Measurements from ENCODE around the gene KCTD21.

The KCTD21 gene

GRCh38 chr11:78166855-78167469, 21.5 kb downstream of the KCTD21 start:
- Histone ChIP-seq H2AFZ (ENCODE audit: low read length) (no peak overlapping the region), H3K9me2 (replicated peaks; ENCODE audit: low read depth, low read length) (no peaks in the 10 kb centered on the region), H3K4me2 (ENCODE audit: low read depth, low read length, poor library complexity, severe bottlenecking) (no peak overlapping the region), H3K9ac (ENCODE audit: low read depth, low read length, poor library complexity, severe bottlenecking) (no peak overlapping the region), H3K79me2 (ENCODE audit: insufficient read depth, low read length) (no peaks in the 10 kb centered on the region), H3K27me3 (ENCODE audit: insufficient read depth, low read length, poor library complexity, severe bottlenecking) (no peaks in the 10 kb centered on the region), H3F3A (ENCODE audit: low read depth) (no peaks in the 10 kb centered on the region), H3K4me1 (ENCODE audit: insufficient read depth, low read length, poor library complexity, severe bottlenecking) (no peaks in the 10 kb centered on the region), H3K4me3 (ENCODE audit: low read length, poor library complexity, severe bottlenecking) (no peak overlapping the region), H3K9me3 (ENCODE audit: insufficient read depth, low read depth, low read length) (no peaks in the 10 kb centered on the region), H3K36me3 (ENCODE audit: insufficient read depth, low read length) (no peaks in the 10 kb centered on the region), H4K20me1 (ENCODE audit: insufficient read depth, low read length, poor library complexity, severe bottlenecking) (no peaks in the 10 kb centered on the region)
- TF ChIP-seq EZH2phosphoT487 (IDR thresholded peaks at IDR 0.05; ENCODE audit: borderline replicate concordance) (no peak), CTCF (conservative IDR thresholded peaks at IDR 0.05; ENCODE audit: low read length) (no peak)

DNA sequence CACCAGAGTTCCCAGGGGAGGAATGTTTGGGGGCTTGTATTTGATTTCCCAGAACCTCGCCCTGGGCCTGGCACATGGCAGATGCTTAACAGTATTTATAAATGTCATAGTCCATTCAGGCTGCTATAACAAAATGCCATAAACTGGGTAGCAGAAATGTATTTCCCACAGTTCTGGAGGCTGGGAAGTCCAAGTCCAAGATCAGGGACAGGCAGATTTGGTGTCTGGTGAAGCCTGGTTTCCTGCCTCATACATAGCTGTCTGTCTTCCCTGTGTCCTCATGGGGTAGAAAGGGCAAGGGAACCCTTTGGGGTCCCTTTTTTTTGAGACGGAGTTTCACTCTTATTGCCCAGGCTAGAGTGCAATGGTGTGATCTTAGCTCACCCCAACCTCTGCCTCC, 24.0 kb downstream of the KCTD21 start:
- Histone ChIP-seq H2AFZ (ENCODE audit: low read length) (no peak overlapping the region), H3K79me2 (ENCODE audit: insufficient read depth, low read length) (no peaks in the 10 kb centered on the region), H3K36me3 (ENCODE audit: insufficient read depth, low read length) (no peaks in the 10 kb centered on the region), H3F3A (ENCODE audit: low read depth) (no peaks in the 10 kb centered on the region), H3K4me2 (ENCODE audit: low read depth, low read length, poor library complexity, severe bottlenecking) (no peak overlapping the region), H3K9me3 (ENCODE audit: insufficient read depth, low read depth, low read length) (no peaks in the 10 kb centered on the region), H3K4me1 (ENCODE audit: insufficient read depth, low read length, poor library complexity, severe bottlenecking) (no peaks in the 10 kb centered on the region), H3K4me3 (ENCODE audit: low read length, poor library complexity, severe bottlenecking) (no peak overlapping the region), H3K27me3 (ENCODE audit: insufficient read depth, low read length, poor library complexity, severe bottlenecking) (no peaks in the 10 kb centered on the region), H3K9ac (ENCODE audit: low read depth, low read length, poor library complexity, severe bottlenecking) (no peak overlapping the region), H4K20me1 (ENCODE audit: insufficient read depth, low read length, poor library complexity, severe bottlenecking) (no peaks in the 10 kb centered on the region), H3K9me2 (replicated peaks; ENCODE audit: low read depth, low read length) (no peaks in the 10 kb centered on the region)
- TF ChIP-seq CTCF (conservative IDR thresholded peaks at IDR 0.05; ENCODE audit: low read length) (no peak), EZH2phosphoT487 (IDR thresholded peaks at IDR 0.05; ENCODE audit: borderline replicate concordance) (no peak)

DNA sequence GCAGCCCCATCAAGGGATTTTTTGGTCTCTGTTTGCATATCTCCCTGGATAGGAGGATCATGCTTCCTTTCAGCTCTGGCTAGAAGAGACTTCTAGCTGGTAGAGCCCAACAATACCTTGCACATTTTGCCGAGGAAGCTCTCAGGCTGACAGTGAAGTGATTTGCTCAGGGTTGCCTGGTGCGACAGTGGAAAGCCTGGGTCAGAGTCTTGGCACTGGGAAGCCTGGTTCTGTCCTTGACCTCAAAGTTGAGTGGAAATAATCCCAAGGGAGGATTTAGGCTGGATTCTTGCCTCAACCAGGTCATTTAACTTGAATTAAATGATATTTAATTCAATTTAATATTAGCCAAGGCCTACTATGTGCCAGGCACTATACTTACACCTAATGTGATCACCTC, 24.6 kb downstream of the KCTD21 start:
- Histone ChIP-seq H3K9me3 (ENCODE audit: insufficient read depth, low read depth, low read length) (no peaks in the 10 kb centered on the region), H4K20me1 (ENCODE audit: insufficient read depth, low read length, poor library complexity, severe bottlenecking) (no peaks in the 10 kb centered on the region), H3K4me3 (ENCODE audit: low read length, poor library complexity, severe bottlenecking) (no peak overlapping the region), H3F3A (ENCODE audit: low read depth) (no peaks in the 10 kb centered on the region), H3K4me1 (ENCODE audit: insufficient read depth, low read length, poor library complexity, severe bottlenecking) (no peaks in the 10 kb centered on the region), H3K4me2 (ENCODE audit: low read depth, low read length, poor library complexity, severe bottlenecking) (no peak overlapping the region), H2AFZ (ENCODE audit: low read length) (no peak overlapping the region), H3K27me3 (ENCODE audit: insufficient read depth, low read length, poor library complexity, severe bottlenecking) (no peaks in the 10 kb centered on the region), H3K9ac (ENCODE audit: low read depth, low read length, poor library complexity, severe bottlenecking) (no peak overlapping the region), H3K9me2 (replicated peaks; ENCODE audit: low read depth, low read length) (no peaks in the 10 kb centered on the region), H3K36me3 (ENCODE audit: insufficient read depth, low read length) (no peaks in the 10 kb centered on the region), H3K79me2 (ENCODE audit: insufficient read depth, low read length) (no peaks in the 10 kb centered on the region)
- no peak for TF ChIP-seq EZH2phosphoT487 (IDR thresholded peaks at IDR 0.05; ENCODE audit: borderline replicate concordance)
- TF ChIP-seq CTCF (conservative IDR thresholded peaks at IDR 0.05; ENCODE audit: low read length), result no peak

All from Loucy (cell line).